MV-4-11 (cell line): Measurements from ENCODE around the gene NFATC2.
A peak's percentile ranks its signal among the peaks of the same experiment; 100 is the strongest.

ENCODE experiments used
- DNase-seq: peaks from one replicate; lab custom pipeline; 2025; lab: John Stamatoyannopoulos, UW

The NFATC2 gene

GRCh38 chr20:51389543-51390264 is 152.8 kb downstream of the NFATC2 start:
- DNase-seq, result no peak

- no peak for DNase-seq
Observed at GRCh38 chr20:51388756-51389542, 153.6 kb downstream of the NFATC2 start.

GRCh38 chr20:51388227-51388626 is 154.3 kb downstream of the NFATC2 start:
- DNase-seq, result no peak

- no peak for DNase-seq
Observed at GRCh38 chr20:51387125-51387875, 155.2 kb downstream of the NFATC2 start.

- no peak for DNase-seq
Observed at GRCh38 chr20:51386586-51386985, 155.9 kb downstream of the NFATC2 start.

- peak; percentile 17 for DNase-seq
Observed at GRCh38 chr20:51385646-51386530, 156.6 kb downstream of the NFATC2 start.

- DNase-seq, result no peak
Observed at GRCh38 chr20:51384875-51385274, 157.6 kb downstream of the NFATC2 start.

GRCh38 chr20:51383891-51384510 is 158.5 kb downstream of the NFATC2 start:
- DNase-seq, result no peak

- DNase-seq, result no peak
Observed at GRCh38 chr20:51382986-51383821, 159.3 kb downstream of the NFATC2 start.

- DNase-seq, result no peak
Observed at GRCh38 chr20:51382111-51382985, 160.2 kb downstream of the NFATC2 start.

- DNase-seq, result no peak
Observed at GRCh38 chr20:51381557-51381956, 161.0 kb downstream of the NFATC2 start.

GRCh38 chr20:51380401-51381385 is 161.8 kb downstream of the NFATC2 start:
- DNase-seq, result no peak

- no peak for DNase-seq
Observed at GRCh38 chr20:51379601-51380341, 162.7 kb downstream of the NFATC2 start.

- no peak for DNase-seq
Observed at GRCh38 chr20:51378171-51378928, 164.2 kb downstream of the NFATC2 start.

GRCh38 chr20:51377132-51377531 is 165.4 kb downstream of the NFATC2 start:
- DNase-seq, result no peak

GRCh38 chr20:51376111-51376510 is 166.4 kb downstream of the NFATC2 start:
- DNase-seq, result no peak

GRCh38 chr20:51375561-51375960 is 167.0 kb downstream of the NFATC2 start:
- DNase-seq, result no peak
